ENCODE results near the gene VASH1.

Gene VASH1

GRCh38 chr14:76784881-76785280, 23.6 kb downstream of the VASH1 start:
- peak; percentile 88 to 89 for DNase-seq

- no peak for DNase-seq
Observed at GRCh38 chr14:76786601-76787000, 25.3 kb downstream of the VASH1 start.

GRCh38 chr14:76792422-76792821, 31.2 kb downstream of the VASH1 start:
- DNase-seq: no peak

GRCh38 chr14:76793324-76793723, 32.1 kb downstream of the VASH1 start:
- DNase-seq: no peak

GRCh38 chr14:76793956-76794355, 32.7 kb downstream of the VASH1 start:
- DNase-seq: no peak

- no peak for DNase-seq
Observed at GRCh38 chr14:76806446-76806845, 45.2 kb downstream of the VASH1 start.

- no peak for DNase-seq
Observed at GRCh38 chr14:76808011-76808410, 46.7 kb downstream of the VASH1 start.

- DNase-seq: no peak
Observed at GRCh38 chr14:76808990-76809389, 47.7 kb downstream of the VASH1 start.

- DNase-seq: no peak
Observed at GRCh38 chr14:76810525-76810924, 49.3 kb downstream of the VASH1 start.

GRCh38 chr14:76810953-76811400, 49.7 kb downstream of the VASH1 start:
- DNase-seq: peak; percentile 51 to 68

- peak in 1 of 2 experiments; percentile 41 for DNase-seq
Observed at GRCh38 chr14:76811561-76811960, 50.3 kb downstream of the VASH1 start.

GRCh38 chr14:76812093-76812421, 50.8 kb downstream of the VASH1 start:
- no peak for DNase-seq

- DNase-seq: peak; percentile 86
Observed at GRCh38 chr14:76812422-76813383, 51.4 kb downstream of the VASH1 start, which contains the start of gene ANGEL1. ANGEL1 (minus strand) TSS chr14:76812882; CDS start chr14:76812827, 55 bp downstream.

GRCh38 chr14:76814726-76815645, 53.7 kb downstream of the VASH1 start:
- DNase-seq: no peak

GRCh38 chr14:76820700-76821099, 59.4 kb downstream of the VASH1 start:
- no peak for DNase-seq

GRCh38 chr14:76826122-76826521, 64.9 kb downstream of the VASH1 start, which contains the start of gene LRRC74A:
LRRC74A (plus strand) TSS chr14:76826408; CDS start chr14:76826698, 290 bp downstream.
- no peak for DNase-seq

GRCh38 chr14:76827696-76828296, 66.5 kb downstream of the VASH1 start:
- no peak for DNase-seq

GRCh38 chr14:76828339-76829012, 67.2 kb downstream of the VASH1 start:
- DNase-seq: no peak

- DNase-seq: no peak
Observed at GRCh38 chr14:76829013-76829365, 67.7 kb downstream of the VASH1 start.

GRCh38 chr14:76829650-76830421, 68.6 kb downstream of the VASH1 start:
- DNase-seq: no peak

- no peak for DNase-seq
Observed at GRCh38 chr14:76830556-76830955, 69.3 kb downstream of the VASH1 start.

All from Kasumi-1 (cell line).